Naive B cell (primary cell): Measurements from ENCODE around the gene STING1. TPM values are rescaled to one million over a fixed set of nuclear protein-coding genes. Genes with fewer than 3 reads are reported as not detected.
A peak's percentile ranks its signal among the peaks of the same experiment; 100 is the strongest.
"Not testable (repeated sequence)": the region's sequence is repeated elsewhere in the genome, so short reads cannot be mapped to it uniquely, and the experiment has no call there.

Source experiments
- ATAC-seq, 2 donors: fragments of 150-1000 bp; cut with Tn5 transposase; 2 replicates each; pipeline ENCODE4 v1.10.0; 2021; ENCODE audit warnings: low read depth in 2 of 2, mild to moderate bottlenecking in 2 of 2, moderate library complexity in 2 of 2
- DNase-seq: peaks from one replicate; pipeline ENCODE4 v3.0.0; 2022
- H3K27ac Mint-ChIP-seq, 6 donors: one replicate each; pipeline ENCODE4 v1.8.0; 2020 to 2022; ENCODE audit warnings: mild to moderate bottlenecking in 6 of 6, mixed read lengths in 6 of 6, moderate library complexity in 5 of 6, inconsistent platforms in 2 of 6
- H3K27me3 Mint-ChIP-seq, 3 donors: one replicate each; pipeline ENCODE4 v1.8.0; 2021 to 2022; ENCODE audit warnings: mixed read lengths in 3 of 3, mild to moderate bottlenecking in 1 of 3
- H3K36me3 Mint-ChIP-seq, 2 donors: one replicate each; pipeline ENCODE4 v1.8.0; 2020 to 2022; ENCODE audit warnings: mixed read lengths in 2 of 2, inconsistent platforms in 1 of 2, mild to moderate bottlenecking in 1 of 2
- H3K4me1 Mint-ChIP-seq, 3 donors: one replicate each; pipeline ENCODE4 v1.8.0; 2020 to 2022; ENCODE audit warnings: mixed read lengths in 3 of 3, inconsistent platforms in 1 of 3, mild to moderate bottlenecking in 1 of 3, moderate library complexity in 1 of 3
- H3K4me3 Mint-ChIP-seq, 8 donors: one replicate each; pipeline ENCODE4 v1.8.0; 2020 to 2022; ENCODE audit warnings: mild to moderate bottlenecking in 8 of 8, mixed read lengths in 8 of 8, moderate library complexity in 8 of 8, inconsistent platforms in 2 of 8
- H3K9me3 Mint-ChIP-seq, 7 donors: one replicate each; pipeline ENCODE4 v1.8.0; 2020 to 2022; ENCODE audit warnings: mixed read lengths in 7 of 7, mild to moderate bottlenecking in 5 of 7, inconsistent platforms in 2 of 7, moderate library complexity in 1 of 7
- polyA plus RNA-seq, 6 donors: library from polyadenylated mRNA; unstranded; fragments of 300-500 nt; fragmentation: Illumina TruSeq; gene quantifications; one replicate each; pipeline ENCODE4 v1.2.3, GENCODE V29; 2021; ENCODE audit warnings: low read depth in 6 of 6

Gene STING1
- polyA plus RNA-seq, 6 donors from 2014 or later, result 0.32 to 3.1 (median 0.81) TPM

- Mint-ChIP-seq H3K27me3 (no peaks in the 10 kb centered on the region), H3K4me3 (peak overlapping the region; percentile 77 to 94 (median 92)), H3K4me1 (peaks cover 24 to 27% (median 24%) of the 10 kb centered on the region in 3 donors), H3K36me3 (no peaks in the 10 kb centered on the region), H3K27ac (peak overlapping the region; percentile 82 to 96 (median 92)), H3K9me3 (no peaks in the 10 kb centered on the region)
- peak; percentile 87 for DNase-seq
- ATAC-seq, result peak; percentile 96 to 97
Measured at GRCh38 chr5:139517683-139518564, 35.4 kb upstream of the STING1 start.

DNA sequence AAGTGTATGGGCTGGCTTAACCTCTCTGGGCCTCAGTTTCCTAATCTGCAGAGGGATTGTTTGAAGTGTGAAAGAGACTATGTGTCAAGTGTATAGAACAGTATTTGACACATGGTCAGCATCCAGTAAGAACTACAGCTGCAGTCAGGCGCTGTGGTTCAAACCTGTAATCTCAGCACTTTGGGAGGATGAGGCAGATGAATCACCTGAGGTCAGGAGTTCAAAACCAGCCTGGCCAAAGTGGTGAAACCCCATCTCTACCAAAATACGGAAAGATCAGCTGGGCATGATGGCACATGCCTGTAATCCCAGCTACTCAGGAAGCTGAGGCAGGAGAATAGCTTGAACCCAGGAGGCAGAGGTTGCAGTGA lies 31.9 kb upstream of the STING1 start:
- H3K4me3 Mint-ChIP-seq, result no peak overlapping the region
- ATAC-seq (no peak), DNase-seq (no peak)
- no peaks in the 10 kb centered on the region for H3K36me3 Mint-ChIP-seq
- H3K9me3 Mint-ChIP-seq, result peaks cover 0 to 4% (median 0%) of the 10 kb centered on the region in 7 donors
- peaks cover 34 to 44% (median 35%) of the 10 kb centered on the region in 3 donors for H3K4me1 Mint-ChIP-seq
- H3K27me3 Mint-ChIP-seq, result no peaks in the 10 kb centered on the region
- no peak overlapping the region for H3K27ac Mint-ChIP-seq

DNA sequence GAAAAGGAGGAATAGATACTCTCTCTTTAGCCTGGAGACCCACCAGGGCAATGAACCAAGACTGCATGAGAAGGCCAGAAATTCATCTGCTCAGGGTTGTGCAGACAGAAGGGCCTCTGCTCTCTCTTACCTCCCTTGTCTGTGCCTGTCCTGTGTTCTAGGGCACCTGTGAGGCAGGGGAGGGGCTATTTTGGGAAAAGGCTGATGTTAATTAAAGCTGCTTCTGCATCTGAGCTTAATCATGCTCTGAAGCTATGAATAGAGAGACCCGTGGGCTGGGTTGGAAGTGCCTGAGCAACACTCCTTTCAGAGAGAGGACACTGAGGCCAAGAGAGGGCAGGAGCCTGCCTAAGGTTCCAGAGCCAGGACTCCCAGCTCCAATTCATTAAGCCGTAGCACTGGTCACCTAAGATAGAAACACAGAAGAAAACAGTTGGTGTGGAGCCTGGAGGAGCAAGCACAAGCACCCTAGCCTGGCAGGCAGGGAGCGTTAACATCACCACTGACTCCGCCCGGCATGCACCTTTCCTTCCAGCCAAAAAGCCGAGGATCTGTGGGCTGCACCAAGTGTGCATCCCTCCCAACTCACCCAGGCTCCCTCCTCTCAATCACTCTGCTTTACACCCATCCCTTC lies 31.4 kb upstream of the STING1 start:
- H3K27ac Mint-ChIP-seq, result peak overlapping the region in 2 of 6 donors; percentile 29 to 36
- H3K4me1 Mint-ChIP-seq, result peaks cover 30 to 43% (median 34%) of the 10 kb centered on the region in 3 donors
- ATAC-seq (no peak), DNase-seq (no peak)
- peaks cover 0 to 4% (median 0%) of the 10 kb centered on the region in 7 donors for H3K9me3 Mint-ChIP-seq
- H3K27me3 Mint-ChIP-seq, result no peaks in the 10 kb centered on the region
- no peaks in the 10 kb centered on the region for H3K36me3 Mint-ChIP-seq
- peak overlapping the region in 1 of 8 donors; percentile 59 for H3K4me3 Mint-ChIP-seq

- H3K36me3 Mint-ChIP-seq, ATAC-seq, H3K9me3 Mint-ChIP-seq, H3K27me3 Mint-ChIP-seq: not testable (repeated sequence)
- peaks cover 25 to 38% (median 29%) of the 10 kb centered on the region in 3 donors for H3K4me1 Mint-ChIP-seq
- H3K27ac Mint-ChIP-seq, result peak overlapping the region in 1 of 6 donors; percentile 36
- peak overlapping the region in 1 of 8 donors; percentile 59 for H3K4me3 Mint-ChIP-seq
- peak; percentile 30 for DNase-seq
Measured at GRCh38 chr5:139513434-139513833, 30.9 kb upstream of the STING1 start.

GRCh38 chr5:139512786-139513390 lies 30.3 kb upstream of the STING1 start:
- DNase-seq, result no peak
- Mint-ChIP-seq H3K27ac (no peak overlapping the region), H3K4me3 (no peak overlapping the region), H3K36me3 (no peaks in the 10 kb centered on the region), H3K9me3 (peaks cover 0 to 4% (median 0%) of the 10 kb centered on the region in 7 donors), H3K27me3 (no peaks in the 10 kb centered on the region), H3K4me1 (peaks cover 19 to 33% (median 26%) of the 10 kb centered on the region in 3 donors)
- ATAC-seq, result no peak

- not testable (repeated sequence) for H3K9me3 Mint-ChIP-seq, DNase-seq, H3K4me1 Mint-ChIP-seq, H3K4me3 Mint-ChIP-seq, ATAC-seq, H3K36me3 Mint-ChIP-seq, H3K27ac Mint-ChIP-seq
- peaks cover 0 to 10% (median 0%) of the 10 kb centered on the region in 3 donors for H3K27me3 Mint-ChIP-seq
Measured at GRCh38 chr5:139504722-139505121, 22.2 kb upstream of the STING1 start.

GRCh38 chr5:139503879-139504278 lies 21.3 kb upstream of the STING1 start:
- H3K27me3 Mint-ChIP-seq, result peaks cover 0 to 10% (median 0%) of the 10 kb centered on the region in 3 donors
- H3K36me3 Mint-ChIP-seq, ATAC-seq: not testable (repeated sequence)

DNA sequence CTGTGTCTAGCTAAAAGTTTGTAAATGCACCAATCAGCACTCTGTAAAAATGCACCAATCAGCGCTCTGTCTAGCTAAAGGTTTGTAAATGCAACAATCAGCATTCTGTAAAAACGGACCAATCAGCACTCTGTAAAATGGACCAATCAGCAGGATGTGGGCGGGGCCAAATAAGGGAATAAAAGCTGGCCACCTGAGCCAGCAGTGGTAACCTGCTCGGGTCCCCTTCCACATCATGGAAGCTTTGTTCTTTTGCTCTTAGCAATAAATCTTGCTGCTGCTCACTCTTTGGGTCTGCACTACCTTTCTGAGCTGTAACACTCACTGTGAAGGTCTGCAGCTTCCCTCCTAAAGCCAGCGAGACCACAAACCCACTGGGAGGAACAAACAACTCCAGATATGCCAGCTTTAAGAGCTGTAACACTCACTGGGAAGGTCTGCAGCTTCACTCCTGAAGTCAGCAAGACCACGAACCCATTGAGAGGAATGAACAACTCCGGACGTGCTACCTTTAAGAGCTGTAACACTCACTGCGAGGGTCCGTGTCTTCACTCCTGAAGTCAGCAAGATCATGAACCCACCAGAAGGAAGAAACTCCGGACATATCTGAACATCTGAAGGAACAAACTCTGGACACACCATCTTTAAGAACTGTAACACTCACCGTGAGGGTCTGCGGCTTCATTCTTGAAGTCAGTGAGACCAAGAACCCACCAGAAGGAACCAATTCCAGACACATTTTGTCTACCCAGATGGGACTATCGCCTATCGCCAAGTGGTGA lies 20.7 kb upstream of the STING1 start:
- not testable (repeated sequence) for H3K27ac Mint-ChIP-seq, H3K36me3 Mint-ChIP-seq, DNase-seq, ATAC-seq, H3K4me1 Mint-ChIP-seq, H3K4me3 Mint-ChIP-seq, H3K9me3 Mint-ChIP-seq
- peaks cover 0 to 10% (median 0%) of the 10 kb centered on the region in 3 donors for H3K27me3 Mint-ChIP-seq

More at GRCh38 chr5:139503879-139504278, 21.3 kb upstream of the STING1 start:
- not testable (repeated sequence) for H3K9me3 Mint-ChIP-seq, H3K27ac Mint-ChIP-seq, DNase-seq, H3K4me3 Mint-ChIP-seq, H3K4me1 Mint-ChIP-seq

DNA sequence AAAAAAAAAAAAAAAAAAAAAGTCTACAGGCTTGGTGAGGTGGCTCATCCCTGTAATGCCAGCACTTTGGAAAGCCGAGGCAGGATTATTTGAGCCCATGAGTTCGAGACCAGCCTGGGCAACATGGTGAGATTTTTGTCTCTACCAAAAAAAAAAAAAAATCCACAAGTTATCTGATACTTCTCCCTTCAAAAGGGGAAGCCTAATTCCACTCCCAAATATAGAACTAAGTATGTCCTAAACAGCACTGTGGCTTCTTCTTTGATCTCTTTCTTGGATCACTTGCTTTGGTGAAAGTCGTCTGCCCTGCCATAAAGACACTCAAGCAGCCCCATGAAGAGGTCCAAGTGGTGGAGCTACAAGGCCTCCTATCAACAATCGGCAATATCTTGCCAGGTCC lies 18.8 kb upstream of the STING1 start:
- Mint-ChIP-seq H3K4me3 (no peak overlapping the region), H3K27ac (no peak overlapping the region), H3K27me3 (peaks cover 0 to 10% (median 0%) of the 10 kb centered on the region in 3 donors), H3K9me3 (peaks cover 0 to 5% (median 0%) of the 10 kb centered on the region in 7 donors), H3K36me3 (no peaks in the 10 kb centered on the region), H3K4me1 (no peaks in the 10 kb centered on the region)
- no peak for ATAC-seq
- no peak for DNase-seq

DNA sequence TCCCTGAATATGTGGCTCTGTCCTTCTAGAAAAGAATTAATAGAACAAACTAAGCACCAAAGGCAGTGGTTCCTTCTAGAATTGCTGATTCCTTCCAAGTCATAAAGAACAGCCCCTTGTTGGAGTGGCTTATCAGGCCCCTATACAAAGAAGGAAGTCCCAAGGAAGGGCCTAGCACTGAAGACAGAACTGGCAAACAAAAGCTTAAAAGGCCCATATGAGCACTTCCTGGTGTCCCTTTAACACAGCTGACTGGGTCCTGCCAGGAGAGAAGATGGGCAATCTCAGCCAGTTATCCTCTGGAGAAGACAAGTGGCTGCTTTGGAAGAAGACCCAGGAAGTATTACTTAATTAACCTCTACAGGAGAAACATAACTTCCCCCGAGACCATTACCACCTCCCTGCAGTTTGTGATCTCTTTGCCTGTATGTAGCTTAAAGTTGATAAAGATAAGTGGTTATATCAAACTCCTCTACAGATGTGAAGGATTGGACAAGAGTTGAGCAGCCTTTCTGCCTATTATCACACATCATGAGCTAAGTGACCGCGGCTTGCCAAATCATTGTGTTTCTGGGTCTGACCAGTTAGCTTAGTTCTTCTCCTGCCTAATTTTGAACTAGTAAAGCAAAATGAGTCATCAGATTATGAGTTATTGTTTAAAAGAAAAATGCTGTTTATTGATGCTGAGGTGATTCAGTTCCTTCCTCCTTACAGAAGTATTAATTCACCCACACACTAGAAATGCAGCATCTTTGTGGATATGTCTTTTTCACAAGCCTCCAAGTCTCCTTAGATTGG lies 13.3 kb upstream of the STING1 start:
- H3K27me3 Mint-ChIP-seq, result no peaks in the 10 kb centered on the region
- DNase-seq (no peak), ATAC-seq (no peak)
- no peaks in the 10 kb centered on the region for H3K36me3 Mint-ChIP-seq
- H3K4me3 Mint-ChIP-seq, result no peak overlapping the region
- peaks cover 0 to 8% (median 7%) of the 10 kb centered on the region in 3 donors for H3K4me1 Mint-ChIP-seq
- H3K9me3 Mint-ChIP-seq, result no peaks in the 10 kb centered on the region
- peak overlapping the region in 1 of 6 donors; percentile 21 for H3K27ac Mint-ChIP-seq

GRCh38 chr5:139494832-139495231 lies 12.3 kb upstream of the STING1 start:
- no peaks in the 10 kb centered on the region for H3K9me3 Mint-ChIP-seq
- H3K4me1 Mint-ChIP-seq, result peaks cover 0 to 8% (median 7%) of the 10 kb centered on the region in 3 donors
- H3K36me3 Mint-ChIP-seq, result no peaks in the 10 kb centered on the region
- no peak overlapping the region for H3K27ac Mint-ChIP-seq
- no peak for DNase-seq
- no peaks in the 10 kb centered on the region for H3K27me3 Mint-ChIP-seq
- no peak overlapping the region for H3K4me3 Mint-ChIP-seq
- no peak for ATAC-seq

GRCh38 chr5:139494256-139494655 lies 11.7 kb upstream of the STING1 start:
- no peak overlapping the region for H3K27ac Mint-ChIP-seq
- DNase-seq (no peak), ATAC-seq (no peak)
- H3K4me1 Mint-ChIP-seq, result peaks cover 0 to 8% (median 7%) of the 10 kb centered on the region in 3 donors
- H3K4me3 Mint-ChIP-seq, result no peak overlapping the region
- H3K36me3 Mint-ChIP-seq, result no peaks in the 10 kb centered on the region
- no peaks in the 10 kb centered on the region for H3K27me3 Mint-ChIP-seq
- H3K9me3 Mint-ChIP-seq, result no peaks in the 10 kb centered on the region
